NCI-H446 treated with DMSO at 0.1 percent for 48 hours (cell line): ENCODE data around the gene IL16.

Source experiments
- DNase-seq: peaks from one replicate; lab custom pipeline; 2025; lab: John Stamatoyannopoulos, UW

Gene IL16

GRCh38 chr15:81174792-81175327, 21.8 kb upstream of the IL16 start:
- no peak for DNase-seq

GRCh38 chr15:81175496-81175895, 21.2 kb upstream of the IL16 start:
- DNase-seq = no peak

DNA sequence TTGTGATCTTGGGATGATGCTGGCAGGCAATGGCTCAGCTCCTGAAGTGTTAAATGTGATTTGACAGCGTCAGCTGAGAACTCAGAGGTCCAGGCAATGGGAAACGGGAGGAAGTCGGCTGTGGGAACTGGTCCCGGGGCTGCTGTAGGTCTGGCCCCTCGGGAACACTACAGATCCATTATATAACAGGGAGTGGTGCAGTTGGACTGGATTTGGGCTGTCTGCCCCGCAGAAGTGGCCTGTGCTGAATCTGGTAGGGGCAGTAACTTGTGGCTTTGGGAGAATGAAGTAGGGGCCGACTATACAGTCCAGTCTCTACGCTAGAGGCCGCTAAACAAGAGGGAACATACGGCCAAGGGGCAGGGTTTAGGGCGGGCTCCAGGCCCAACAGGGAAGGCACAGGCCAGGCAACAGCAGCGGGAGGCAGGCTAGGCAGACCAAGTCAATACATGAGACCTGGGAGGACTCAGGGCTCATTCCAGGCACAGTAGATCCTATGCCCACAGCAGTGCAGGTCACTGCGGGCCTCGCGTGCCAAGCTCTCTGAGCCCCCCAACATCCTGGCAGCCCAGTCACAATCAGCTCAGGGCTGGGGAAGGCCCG, 20.3 kb upstream of the IL16 start:
- DNase-seq = no peak

DNA sequence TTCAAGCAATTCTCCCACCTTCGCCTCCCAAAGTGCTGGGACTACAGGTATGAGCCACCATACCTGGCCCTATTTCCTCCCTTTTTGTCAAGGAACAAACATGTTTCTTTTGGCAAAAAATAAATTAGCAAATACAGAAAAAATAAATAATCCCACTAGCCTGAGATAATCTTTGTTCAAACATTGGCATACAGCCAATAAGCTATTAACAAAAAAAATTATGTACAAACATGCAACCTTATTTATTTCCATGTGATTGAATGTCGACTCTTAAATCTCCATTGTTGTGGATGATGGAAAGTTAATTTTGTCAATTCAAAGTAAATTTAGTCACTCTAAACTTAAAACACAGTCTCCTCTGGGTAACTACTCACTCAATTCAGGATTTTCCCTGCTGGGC, 18.3 kb upstream of the IL16 start:
- DNase-seq = no peak

DNA sequence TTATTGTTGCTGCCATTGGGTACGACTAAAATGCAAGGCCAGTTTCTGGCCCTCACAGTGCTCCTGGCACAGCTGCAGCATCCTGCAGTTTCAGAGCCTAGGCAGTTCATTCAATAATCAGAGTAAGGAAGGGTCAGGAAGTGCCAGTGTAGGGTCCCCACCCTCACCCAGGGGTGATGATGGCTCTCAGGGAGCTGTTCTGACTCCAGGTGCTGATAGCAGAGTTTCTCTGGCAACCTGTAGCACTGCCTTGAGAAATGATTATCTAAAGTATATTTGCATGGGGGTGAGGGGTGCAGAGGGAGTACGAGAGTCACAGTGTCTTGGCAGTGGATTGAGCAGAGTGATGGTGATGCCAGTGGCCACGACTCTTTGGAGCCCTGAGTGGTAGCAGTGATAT, 15.5 kb upstream of the IL16 start:
- no peak for DNase-seq

DNA sequence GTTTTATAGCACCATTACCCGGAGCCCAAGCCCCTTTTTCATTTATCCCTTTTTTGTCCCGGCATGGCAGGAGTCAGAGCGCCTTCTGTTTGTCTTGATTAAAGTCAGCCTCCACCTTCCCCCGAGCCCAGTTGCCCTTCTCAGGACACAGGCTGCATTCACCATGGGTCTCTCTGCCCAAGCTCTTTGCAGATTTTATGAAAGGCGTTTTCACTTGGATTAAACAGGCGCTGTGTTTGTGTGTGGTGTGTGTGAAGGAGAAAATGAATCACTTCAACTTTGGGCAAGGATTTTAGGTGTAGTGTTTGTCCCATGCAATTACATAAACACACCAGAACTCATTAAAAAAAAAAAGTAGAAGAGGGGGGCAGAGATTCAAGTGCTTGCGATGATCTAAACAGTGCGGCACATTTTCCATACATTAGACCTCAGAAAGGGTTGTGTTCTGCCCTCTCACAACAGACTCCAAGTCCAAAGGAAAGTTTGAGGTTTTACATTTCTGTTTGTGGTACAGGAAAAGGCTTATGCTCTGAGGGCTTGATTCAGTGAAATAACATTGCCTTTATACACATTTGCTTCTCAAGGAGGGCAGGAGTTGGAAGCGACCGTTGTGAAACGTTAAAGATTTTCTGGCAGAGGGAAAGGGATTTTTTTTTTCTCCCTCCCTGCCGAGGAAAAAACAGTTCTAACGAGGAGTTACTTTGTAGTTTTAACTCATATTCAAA, 14.5 kb upstream of the IL16 start:
- DNase-seq = no peak

DNA sequence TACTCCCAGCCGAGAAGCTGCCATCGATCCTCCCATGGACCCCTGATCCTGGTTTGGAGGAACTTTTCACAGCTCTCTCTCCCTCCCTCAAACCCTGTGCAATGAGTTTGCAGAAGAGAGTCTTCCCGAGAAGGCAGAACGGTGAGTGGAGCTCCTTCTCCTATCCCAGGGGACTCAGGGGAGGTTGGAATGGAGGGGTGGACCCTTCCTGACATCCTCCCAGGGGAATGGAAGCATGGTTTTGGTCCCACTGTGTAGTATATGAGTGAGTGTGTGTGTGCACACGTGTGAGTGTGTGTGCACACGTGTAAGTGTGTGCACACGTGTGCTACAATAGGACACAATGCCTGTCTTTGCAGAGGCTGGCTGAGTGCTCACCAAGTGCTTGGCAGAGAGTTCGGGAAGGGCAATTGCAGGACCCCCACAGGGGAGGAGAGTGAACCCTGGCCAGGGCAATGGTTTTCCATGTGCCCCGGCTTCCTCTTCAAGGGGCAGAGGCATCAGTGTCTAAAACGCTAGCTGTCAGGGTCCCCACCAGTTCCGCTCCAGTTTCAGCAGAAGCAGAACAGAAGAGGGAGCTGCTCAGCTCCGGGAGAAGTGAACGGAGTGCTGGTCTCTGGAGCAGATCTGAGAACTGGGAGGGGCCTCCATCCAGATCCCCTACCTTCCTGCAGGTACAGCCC, 13.8 kb upstream of the IL16 start:
- no peak for DNase-seq

DNA sequence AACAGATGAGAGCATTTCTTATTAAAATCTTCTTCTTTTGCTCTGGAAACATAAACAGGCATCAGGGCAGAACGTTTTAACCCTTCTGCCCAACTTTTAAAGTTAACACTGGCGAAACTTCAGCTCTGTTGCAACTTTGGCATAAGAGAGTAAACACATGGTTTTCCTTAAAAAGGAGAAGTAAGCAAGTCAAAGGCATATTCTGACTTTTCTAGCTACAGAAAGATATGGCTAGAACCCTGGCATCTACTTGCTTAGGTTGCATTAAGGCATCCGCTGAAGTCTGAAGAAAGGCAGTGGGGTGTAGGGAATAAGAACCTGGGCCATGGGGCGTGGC, 13.3 kb upstream of the IL16 start:
- DNase-seq = no peak

DNA sequence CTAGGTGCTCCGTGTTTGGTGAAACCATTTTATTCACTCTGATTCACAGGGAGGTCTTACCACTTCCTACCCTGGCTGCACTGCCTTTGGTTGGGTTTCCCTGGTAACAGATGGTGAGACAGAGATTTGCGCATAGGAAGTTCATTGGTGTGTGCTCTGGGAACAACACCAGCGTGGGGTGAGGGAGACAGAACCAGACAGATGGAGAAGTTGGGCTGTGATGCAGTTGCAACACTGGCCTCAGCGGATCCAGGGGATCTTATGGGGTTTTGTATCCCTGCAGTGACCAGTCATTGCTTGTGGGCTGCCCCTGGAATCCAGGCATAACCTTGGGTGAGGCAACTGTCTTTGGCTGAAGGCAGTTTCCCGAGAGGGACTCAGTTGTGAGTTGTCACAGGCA, 12.5 kb upstream of the IL16 start:
- no peak for DNase-seq

GRCh38 chr15:81185631-81186295, 10.9 kb upstream of the IL16 start:
- DNase-seq = no peak

DNA sequence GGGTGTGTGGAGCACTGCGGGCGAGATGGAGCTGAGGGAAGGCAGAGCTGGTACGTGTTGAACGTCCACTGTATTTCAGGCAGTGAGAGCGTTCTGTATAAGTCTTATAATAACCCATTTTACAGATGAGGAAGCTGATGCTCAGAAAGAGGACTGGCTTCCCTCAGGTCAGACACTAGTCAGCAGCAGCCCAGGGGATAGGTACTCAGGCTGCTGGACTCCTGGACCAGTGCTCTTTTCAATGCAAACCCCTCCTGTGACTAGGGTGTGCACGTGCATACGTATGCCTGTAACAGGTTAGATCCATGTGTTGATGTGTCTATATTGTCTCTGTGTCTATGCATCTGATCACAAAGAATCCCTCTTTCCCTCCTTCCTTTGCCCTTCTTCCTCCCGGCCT, 8.3 kb upstream of the IL16 start:
- no peak for DNase-seq

DNA sequence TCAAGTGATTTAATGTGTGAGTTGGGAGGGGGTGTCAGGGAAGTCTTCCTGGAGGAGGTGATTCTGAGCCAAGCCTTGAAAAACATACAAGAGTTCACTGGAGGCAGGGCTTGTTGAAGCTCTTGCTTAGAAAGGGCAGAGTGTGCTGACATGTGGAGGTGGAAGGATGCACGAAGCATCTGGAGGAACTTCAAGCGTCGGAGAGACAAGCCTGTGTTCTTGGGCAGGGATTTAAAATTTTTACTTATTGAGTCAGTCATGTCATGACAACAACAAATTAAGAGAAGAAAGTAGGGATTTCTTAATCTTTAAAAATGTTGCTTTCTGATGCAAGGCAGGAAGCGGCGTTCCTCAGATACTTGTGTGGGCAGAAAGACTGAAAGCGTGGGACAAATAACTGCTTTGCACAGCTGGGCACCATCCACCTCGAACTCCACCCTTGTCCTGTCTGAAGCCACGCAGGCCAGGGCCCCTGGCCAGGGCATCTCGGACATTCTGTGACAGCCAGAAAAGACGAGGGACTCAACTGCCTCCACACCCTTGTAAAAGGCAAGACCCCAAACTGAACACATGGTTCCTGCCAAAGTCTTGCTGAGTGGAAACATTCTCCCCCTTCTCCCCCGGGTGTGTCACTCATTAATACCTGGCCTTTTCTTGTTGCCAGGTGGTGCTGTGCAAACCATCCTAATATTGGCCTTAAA, 6.9 kb upstream of the IL16 start:
- DNase-seq = no peak

DNA sequence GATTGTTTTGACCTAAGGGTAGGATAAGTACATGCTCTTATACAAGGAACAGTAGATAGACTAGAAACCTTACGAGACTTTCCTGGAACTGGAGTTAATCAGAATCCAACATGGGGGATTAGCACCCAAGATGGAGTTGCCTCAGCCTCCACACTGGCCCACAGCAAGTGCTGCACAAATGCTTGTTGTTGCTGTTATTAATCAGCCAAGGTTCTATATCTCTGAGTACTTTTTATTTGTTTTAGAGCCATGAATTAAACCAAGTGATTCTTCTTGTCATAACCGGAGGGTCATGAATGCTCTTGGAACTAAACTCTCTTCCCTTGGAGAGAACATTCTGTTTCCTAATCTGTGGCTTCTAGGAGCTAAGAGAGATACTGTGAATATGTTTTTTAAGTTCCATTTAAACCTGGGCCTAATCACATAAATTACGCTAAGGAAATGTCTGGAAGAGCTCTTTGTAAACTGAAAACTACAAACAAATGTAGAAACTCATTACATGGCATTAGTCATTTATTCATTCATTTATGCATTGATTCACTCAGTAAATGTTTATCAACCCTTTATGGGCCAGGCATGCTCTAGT, 5.7 kb upstream of the IL16 start:
- no peak for DNase-seq

- DNase-seq = no peak
Measured at GRCh38 chr15:81191701-81192100, 5.0 kb upstream of the IL16 start.

- DNase-seq = no peak
Measured at GRCh38 chr15:81194723-81195122, 2.0 kb upstream of the IL16 start.

GRCh38 chr15:81195339-81195864, 1.3 kb upstream of the IL16 start:
- no peak for DNase-seq

DNA sequence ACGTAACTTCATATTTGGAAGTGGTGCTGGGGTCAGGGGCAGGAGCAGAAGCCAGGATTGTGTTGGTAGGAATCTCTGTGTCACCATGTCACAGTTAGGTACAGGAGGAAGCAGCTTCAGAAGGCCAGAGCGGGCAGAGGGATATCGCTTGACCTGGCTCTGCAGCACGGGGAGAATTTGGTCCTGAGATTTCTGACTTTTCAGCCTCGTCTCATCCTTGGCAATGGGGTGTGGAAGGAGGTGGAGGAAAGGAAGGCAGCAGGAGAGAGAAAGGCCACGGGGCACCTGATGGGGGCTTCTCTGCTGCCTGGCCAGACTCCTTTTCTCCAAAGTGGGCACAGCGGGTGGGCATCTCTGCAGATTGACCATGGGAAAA, 564 bp downstream of the IL16 start:
- DNase-seq = no peak

DNA sequence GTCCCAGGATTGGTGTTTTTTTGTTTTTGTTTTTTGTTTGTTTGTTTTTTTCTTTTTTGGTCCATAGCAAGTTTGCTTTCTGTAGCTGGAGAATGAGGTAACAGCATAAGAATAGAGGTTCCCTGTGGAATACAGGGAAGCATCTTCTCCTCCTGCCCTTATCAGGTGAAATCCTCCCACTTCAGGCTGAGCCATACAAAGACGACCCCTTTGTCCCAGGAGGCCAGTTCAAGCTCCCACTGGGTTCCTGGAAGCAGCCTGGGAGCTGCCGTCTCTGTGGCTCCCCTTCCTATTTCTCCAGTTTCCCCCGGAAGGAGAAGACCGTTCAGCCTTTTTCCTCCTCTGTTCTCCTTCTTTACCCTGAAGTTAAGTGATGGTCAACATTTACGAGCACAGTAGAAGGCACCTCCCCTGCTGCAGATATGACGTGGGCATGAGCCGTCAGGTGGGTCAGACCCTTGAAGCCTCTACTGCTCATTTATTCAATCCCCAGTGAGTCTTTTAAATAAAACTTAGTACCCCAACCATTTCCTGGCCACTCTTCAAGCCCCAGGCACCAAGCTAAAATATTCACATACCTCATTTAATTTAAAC, 1.1 kb downstream of the IL16 start:
- DNase-seq = no peak

DNA sequence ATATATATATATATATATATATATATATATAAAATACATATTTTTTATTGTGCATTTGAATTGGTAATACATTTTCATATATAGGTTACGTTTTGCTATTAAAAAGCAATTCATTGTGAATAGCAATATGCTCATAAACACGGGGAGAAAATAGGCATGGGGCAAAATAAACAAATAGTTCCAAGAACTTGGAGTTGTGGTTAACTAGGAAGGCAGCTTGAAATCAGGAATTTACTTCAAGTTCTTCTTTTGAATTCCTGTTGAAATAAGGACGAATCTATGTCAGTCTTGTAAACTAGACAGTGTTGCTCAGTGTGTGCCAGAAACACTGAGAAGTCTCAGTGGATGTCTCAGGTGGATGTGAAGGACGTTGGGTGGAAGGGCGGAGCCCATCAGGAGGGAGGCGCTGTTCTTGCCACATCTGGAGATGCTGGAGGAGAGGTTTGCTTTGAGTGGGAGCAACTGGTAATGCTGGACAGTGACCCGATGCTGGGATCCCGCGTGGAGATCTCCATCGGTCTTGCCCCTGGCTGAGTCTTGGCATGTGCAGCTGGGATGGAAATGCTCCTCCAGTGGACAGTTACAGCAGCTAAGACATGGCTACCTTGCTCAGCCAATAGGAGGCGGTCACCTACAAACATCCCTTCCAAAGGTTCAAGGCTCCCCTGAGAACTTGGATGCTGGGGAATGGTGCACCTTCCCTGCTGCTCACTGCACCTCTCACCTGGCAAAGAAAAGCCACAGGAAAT, 2.5 kb downstream of the IL16 start:
- DNase-seq = no peak

- DNase-seq = no peak
Measured at GRCh38 chr15:81206018-81206417, 9.3 kb downstream of the IL16 start.
